ENCODE data around the gene PHKB.

Gene PHKB

DNA sequence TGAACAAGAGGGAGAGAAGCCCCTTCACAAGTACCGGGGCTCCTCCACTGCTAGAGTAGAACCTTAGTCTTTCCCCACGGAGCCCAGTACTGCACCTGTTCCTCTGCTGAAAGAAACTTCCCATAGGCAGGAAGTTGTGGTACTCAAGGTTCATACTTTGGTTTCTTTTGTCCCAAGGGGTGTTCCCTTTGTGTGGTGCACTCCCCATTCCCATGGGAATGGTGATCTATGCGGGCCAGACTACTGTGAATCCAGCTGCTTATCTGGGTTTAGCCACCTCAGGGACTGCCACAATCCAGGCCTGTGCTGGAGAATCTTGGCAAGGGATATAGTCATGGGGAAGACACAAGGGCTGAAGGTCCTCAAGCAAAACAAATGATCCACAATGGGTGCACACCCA, 110.6 kb downstream of the PHKB start:
- no peak for DNase-seq

DNA sequence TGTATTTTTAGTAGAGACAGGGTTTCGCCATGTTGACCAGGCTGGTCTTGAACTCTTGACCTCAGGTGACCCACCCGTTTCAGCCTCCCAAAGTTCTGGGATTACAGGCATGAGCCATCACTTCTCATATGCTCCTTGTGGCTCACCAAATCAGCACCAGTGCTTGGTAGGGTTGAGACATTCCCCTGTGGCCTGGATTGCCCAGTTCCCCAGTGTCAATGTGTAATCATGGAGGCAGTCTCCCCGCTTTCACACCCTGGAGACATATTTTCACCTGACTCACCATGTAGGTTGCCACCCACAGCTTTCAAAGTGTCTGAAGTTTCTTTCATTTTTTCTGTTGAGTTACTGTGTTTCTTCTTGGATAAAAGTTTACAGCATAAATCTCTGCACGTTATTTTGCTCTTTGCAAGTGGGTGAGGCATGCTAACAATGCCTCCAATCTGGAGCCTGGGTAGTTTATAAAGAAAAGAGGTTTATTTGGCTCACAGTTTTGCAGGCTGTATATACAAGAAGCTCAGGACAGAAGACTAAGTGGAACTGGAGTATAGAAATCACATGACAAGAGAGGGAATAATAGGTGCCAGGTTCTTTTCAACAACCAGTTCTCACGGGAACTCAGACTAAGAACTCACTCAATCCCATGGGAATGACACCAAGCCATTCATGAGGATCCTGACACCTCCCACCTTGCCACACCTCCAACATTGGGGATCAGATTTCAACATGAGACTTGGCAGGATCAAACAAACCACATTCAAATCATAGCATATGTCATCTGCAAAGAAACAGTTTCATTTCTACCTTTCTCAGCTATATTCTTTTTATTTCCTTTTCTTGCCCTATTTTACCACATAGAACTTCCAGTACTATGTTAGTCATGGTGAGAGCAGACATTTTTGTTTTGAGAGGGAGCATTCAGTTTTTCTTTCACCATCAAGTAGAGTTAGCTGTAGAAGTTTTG, 113.2 kb downstream of the PHKB start:
- peak; percentile 12 for DNase-seq

DNA sequence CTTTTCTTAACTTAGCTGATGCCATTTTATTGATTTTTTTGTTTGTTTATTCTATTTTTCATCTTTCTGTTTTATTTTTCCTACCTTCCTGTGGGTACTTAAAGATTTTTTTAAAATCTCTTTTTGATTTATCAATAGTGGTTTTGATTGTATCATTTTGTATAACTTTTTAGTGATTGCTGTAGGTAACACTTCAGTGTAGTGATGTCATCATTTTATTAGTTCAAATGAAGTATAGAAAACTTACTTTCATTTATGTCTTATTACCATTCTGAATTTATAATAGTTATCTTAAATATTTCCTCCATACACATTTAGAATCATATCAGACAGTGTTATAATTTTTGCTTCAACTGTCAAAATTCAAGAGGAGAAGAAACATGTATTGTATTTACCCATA, 115.9 kb downstream of the PHKB start:
- no peak for DNase-seq

DNA sequence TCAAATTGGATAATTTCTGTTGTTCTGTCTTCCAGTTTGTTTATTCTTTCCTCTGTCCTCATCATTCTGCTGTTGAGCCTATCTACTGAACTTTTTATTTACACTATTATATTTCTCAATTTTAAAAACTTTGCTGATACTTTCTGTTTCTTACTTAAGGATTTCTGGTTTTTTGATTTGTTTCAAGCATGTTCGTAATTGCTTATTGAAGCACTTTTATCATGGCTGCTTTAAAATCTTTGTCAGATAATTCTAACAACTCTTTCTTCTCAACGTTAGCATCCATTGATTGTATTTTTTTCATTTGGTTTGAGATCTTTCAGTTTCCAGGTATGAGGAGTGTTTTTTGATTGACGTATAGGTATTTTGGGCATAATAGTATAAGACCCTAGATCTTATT, 116.9 kb downstream of the PHKB start:
- no peak for DNase-seq

DNA sequence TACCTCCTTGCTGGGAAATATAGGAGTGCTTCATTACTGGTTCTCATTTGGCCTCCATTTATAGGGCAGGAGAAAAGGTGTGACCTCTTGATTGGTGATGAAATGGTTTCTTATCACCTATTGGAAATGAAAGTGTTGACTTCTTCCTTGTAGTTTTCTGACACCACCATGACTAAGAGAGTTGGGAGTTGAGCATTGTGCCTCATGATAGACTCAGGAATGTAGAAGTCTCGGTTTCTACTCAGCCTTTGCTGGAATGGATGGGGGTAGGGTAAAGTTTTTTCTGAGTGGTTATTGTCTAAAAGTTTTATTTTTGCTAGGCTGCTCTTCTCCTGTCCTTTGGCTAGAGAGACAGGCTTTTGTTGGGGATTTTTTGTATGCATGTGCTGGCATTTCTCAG, 117.4 kb downstream of the PHKB start:
- no peak for DNase-seq

DNA sequence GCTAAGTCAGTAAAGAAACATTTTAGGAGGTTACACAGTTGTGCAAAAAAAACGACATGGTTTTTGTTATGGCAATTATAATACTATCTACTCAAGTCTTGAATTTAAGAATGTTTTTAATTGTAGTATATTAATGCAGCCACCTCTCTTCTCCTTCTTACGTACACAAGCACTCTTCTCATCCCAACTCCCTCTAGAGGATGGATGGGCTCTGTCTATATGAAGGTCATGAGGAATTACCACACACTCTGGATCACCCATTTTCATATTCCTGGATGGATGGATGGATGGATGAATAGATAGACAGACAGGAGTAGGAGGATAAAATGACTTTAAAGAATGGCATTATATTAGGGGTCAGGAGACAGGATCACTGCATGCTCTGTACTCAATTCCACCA, 120.0 kb downstream of the PHKB start:
- DNase-seq, result no peak

DNA sequence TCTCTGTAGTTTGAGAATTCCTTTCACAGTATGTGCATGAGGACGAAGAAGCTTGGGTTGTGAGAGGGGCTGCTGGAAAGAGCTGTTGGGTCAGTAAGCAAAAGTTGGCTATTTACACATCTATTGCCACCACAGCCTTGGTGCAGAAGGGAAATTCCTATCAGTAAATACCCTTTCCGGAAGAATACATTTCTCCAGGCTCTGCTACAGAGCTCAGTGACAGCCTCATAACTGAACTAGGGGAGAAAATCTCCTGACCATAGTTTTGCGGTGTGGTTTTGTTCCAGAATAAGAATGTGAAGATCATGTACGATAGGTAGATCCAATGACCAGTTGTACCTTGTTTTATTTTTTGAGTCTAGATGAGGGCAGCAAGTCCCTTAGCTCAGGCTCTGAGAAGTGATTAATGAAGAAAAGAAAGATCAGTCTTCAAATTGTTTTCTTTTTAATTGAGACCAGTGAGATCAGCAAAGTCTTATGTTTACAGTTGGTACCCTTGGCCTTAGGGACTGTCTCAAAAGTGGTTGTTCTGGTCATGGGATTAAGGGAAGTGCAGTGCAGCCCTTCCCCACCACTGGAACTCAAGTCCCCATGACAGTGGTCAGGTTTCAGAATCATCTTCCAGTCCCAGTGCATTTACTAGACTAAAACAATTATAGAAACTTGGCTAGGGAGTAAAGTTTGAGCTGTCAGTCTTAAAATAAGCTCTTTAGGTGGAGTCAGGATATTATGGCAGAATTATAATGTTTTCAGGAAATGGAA, 123.5 kb downstream of the PHKB start:
- no peak for DNase-seq

DNA sequence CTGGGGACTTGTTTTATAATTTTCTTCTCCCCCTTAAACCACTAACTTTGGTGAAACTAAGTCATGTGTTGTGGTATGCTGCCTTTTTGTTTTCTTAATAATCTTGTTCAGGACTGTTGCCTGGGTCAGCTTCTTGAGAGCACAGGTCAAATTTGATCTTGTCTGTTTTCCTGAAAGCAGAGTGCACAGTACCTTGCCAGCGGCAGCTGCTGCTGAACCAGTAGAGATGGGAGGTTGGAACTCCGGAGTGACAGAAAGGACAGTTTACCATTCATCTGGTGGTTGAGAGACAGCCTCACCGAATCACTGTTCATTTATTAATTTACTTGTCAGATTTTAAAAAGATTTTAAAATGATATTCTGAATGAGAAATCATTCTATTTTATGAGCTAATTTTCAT, 125.0 kb downstream of the PHKB start:
- DNase-seq, result no peak

DNA sequence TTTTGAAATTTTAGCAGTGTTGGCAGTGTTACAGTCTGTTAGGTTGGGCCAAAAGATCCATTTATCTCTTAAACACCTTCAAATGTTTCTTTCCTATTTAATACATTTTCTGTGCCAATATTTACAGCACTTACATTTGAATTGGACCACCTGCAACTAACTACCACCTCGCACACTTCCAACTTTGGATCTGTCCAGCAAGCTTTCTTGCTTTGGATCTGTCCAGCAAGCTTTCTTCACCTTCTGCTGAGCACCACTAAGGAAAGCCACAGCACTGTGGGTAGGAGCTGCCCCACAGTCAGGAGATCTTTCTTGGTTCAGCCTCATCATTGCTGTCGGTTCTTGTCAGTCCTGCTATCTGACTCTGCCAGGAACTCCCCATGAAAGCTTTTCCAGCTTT, 129.3 kb downstream of the PHKB start:
- no peak for DNase-seq

DNA sequence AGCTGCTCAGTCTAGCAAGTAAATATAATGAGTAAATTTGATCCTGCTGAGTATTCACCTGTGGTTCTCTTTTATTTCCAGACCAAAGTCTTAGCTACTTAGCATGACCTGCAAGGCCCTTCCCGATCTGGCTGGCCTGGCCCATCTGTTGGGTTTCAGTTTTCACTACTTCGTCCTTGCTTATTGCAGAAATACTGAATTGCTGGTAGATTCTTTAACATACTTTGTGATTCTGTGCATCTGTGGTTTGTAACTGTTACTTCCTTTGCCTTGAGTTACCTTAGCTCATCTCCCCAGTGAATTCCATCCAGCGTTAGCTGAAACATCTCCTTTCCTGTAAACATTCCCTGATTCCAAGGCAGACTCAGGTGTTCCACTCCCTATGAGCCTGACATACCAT, 131.1 kb downstream of the PHKB start:
- no peak for DNase-seq

DNA sequence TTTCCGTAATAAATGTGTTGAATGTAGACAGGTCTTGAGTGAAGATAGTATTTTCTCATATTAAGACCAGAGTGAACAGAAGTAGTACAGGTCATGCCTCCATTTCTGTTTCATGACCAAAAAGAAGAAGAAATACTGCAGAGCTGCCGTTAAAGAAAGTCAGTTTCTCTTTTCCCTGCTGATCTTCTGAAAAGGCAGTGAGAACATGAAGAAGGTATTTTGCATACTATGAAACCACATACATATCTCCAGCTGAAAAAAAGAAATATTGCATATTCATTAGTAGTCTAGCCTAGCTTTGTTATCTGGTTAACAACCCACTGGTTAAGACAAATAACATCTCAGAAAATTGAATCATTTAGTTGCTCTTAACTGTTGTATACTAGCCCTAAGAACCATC, 138.4 kb downstream of the PHKB start:
- no peak for DNase-seq

DNA sequence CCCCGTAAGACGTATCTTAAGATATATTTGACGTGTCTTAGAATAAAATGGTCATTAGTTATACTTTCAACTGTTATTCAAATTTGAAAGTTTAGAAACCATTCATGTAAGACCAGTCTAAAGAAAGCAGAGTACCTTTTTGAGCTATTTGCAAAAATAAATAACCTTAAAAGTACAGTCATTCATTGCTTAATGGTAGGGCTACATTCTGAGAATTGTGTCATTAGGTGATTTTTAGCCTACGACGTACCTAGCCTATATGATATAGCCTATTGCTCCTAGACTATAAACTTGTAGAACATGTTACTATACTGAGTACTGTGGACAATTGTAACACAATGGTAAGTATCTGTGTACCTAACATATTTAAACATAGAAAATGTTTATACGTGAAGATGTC, 139.2 kb downstream of the PHKB start:
- no peak for DNase-seq

DNA sequence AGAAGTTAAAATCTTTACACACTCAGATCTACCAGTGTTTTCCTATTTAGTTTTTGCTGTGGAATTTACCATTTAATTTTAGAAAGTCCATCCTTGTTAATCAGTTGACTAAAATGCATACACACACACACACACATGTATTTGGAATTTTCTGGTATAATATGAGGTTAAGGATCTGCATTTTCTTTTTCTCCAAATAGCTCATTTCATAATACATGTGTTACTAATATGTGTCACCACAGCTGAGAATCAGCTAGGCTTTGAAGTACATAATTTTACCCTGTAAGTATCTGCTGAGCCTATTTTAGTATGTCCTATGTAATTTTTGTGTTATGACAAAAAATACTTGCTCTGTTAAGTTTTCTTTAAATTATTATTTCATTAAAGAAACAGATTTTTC, 143.2 kb downstream of the PHKB start:
- no peak for DNase-seq

DNA sequence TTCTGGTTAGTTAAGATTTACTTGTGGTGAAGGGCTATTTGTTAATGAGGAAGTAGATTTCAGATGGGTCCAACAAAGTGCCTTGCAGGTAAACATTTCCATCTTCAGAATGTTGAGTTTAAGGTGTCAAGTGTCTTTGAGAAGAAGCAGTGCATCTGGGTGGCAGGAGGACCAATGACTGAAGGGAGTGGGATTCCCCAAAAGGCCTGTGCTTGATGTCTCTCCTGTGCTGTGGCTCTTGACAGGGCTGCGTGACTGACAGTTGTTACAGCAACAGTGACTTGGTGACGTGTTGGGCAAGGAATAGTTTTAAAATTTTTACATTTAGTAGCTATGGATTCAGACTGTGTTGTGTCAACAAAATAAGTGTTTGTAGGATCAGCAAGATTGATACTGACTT, 149.9 kb downstream of the PHKB start:
- no peak for DNase-seq

DNA sequence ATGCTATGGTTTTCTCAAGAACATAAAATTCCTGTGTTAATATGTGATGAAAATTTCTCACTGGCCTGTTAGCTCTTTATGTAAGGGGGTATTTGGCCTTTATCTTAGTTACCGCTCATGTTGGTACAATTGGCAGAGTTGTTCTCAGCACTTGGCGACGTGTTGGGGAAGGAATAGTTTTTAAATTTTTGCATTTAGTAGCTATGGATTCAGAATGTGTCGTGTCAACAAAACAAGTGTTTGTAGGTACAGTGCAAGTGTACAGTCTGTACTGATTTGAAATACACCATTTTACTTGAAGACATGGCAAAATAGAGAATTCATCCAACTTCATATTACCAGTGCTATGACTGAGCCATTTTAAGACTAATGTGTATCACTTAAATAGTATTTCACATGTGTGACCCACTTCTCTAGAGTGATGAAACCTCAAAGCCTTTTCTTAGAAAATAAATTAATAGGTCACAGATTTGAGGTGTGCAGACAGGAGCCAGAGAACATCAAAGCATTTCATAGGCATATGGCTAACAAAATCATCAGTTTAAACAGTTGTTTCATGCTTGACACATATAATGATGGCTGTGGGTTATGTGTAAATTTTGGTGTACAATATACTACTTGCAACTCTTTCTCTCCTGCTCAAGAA, 150.8 kb downstream of the PHKB start:
- DNase-seq, result no peak

DNA sequence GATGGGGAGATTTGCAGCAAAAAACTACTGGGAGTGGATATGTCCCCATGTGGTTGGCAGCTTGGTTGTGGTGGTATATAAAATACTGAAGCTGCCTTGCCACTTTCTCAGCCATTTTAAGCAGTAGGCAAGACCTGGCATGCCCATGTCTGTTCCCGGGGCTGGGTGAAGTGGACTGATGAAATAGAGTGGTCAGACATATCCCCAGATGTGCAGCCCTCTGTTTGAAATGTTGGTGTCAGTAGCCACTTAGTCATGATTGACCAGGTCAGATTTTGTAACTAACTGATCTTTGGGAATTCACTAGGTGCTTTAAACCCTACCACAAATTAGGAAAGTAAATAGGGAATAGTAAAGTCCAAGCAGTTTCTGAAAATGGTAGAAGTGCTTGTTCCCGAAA, 151.6 kb downstream of the PHKB start:
- no peak for DNase-seq

DNA sequence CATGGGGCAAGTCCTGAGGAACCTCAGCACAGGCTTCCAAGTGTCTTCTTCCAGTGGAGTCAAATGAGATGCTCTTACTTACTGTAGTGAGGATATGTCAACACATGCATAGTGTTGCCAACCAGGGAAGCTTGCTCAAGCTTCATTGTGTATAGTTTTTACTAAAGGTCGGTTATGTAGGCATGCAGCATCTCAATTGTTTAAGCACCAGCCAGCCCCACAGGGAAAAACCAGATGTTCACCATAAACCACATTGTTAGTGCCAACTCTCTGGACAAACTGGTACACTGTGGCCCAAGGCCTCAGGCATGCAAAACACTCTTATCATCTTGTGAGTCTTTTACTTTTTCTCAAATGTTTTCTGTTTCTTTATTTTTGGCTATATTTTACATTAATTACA, 152.1 kb downstream of the PHKB start:
- DNase-seq, result no peak

DNA sequence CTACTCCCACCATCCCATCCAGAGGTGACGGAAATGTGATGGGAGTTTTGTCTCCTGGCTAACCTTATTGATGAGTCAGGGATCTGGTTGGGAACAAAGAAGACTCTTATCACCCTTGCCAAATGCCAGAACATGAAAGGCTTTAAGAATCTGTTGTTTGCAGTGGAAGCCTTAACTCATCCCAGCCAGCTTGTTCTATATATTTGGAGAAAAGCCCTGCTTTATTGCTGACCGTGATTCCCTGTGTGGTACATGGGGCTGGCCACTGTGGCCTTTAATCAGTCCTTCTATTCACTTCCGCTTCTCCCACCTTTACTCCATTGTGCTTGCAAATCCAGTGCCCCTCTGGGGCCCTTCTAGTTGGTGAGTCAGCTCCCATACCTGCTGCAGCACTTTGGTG, 156.6 kb downstream of the PHKB start:
- no peak for DNase-seq

DNA sequence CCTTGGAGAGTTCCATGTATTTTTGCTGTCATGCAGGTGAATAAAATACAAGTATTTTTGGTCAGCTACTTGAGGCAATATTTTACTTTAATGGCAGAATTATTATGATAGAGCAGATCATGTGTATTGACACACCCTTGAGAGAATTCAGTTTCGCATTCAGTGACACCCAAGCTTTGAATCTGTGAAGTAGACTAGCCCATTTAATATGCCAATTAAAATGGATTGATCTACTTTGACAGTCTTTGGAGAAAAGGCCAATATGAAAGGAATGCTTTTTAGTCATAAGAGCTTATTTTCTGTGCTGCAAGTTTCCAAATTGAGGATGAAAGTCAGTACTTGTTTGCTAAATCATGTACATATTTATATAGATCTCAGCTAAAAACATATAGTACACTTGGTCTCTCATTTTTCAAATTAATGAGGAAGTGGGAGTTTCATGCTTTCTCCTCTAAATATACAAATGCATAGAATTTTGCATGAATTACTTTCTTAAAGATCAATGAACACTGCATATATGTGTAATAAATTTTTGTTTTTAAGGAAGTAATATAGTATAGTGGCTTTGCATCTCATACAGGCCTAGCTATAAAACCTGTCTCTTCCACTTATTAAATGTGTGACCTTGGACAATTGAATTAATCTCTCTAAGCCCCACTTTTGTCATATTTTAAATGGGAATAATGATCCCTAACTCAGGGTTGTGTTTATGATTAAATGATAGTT, 161.5 kb downstream of the PHKB start:
- DNase-seq, result no peak

DNA sequence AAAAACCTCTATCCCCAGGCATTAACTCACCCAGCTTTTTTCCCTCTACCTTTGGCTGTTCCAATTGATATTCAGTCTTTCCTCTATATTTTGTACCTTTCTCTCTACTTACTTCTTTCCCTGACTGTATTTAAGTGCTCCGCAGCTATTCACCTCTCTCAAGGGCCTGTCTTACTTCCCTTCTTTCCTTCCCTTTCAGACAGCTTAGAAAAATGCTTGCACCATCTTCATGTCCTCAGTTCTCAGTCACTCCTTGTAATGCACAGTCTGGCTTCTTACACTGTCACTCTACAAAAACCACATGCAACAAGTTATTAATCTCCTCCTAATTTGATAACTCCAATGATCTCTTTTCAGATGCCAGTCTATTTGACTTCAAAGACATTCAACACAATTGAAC, 163.4 kb downstream of the PHKB start:
- DNase-seq, result no peak

DNA sequence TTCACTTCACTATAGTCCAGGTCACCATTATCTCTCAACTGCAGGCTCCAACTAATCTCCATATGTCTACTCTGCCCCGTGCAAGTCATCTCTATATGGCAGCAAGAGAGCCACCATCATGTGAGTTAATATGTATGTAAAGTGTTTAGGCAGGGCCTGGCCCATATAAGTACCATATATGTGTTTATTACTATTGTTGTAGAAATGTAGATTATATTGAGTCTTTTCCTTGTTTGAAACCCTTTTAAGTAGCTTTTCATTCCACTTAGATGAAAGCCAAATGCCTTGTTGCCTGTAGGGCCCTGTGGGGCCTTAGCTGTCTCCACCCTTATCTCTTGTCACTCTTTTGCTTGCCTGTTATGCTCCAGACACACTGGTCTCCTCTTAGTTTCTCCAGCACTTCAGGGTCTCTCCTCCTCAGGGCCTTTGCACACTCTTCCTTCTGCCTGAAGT, 164.0 kb downstream of the PHKB start:
- no peak for DNase-seq

DNA sequence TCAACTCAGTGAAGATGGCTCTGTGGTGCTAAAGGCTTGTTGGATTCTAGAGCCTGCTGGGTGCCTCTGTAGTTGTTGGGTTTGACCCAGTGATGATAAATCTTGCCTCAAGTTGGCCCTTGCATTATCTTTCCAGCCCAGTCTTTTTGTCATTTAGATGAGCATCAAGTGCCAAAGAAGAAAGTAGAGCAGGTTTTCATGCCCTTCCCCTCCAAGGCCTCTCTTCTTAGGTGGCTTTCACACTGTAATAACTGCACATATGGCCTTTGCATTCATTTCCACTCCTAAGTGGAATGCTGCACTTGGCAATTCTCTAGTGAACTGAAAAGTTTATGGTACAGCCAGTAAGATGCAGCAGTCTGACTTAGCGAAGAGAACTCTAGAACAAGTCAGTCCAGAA, 165.1 kb downstream of the PHKB start:
- DNase-seq, result no peak

DNA sequence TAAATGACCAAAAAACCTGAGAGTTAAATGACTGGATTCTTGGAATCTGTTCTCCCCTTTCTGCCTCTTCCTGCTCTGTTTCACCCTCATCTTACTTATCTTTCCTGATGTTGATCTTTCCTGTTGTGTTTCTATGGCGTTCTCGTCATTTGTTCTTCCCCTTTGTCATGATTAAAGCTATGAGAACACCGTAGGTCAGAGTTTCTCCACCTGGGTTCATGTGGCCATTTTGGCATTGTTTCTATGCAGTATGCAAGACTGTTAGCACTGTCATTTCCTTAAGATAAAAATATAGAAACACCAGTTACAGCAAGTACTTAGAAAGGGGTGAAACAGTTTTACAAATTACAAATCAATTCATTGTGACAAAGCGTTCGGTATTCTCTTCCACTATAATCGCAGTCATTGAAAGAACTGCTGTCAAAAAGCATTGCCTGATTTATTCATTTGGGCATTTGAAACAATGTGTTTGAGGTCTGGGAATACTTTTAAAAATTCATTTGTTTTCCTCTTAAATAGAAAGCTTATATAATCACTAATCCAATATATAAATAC, 166.0 kb downstream of the PHKB start:
- no peak for DNase-seq
